Mucosa of descending colon (tissue), 3 donors: Measurements from ENCODE around the gene ATP5PB. TPM values are rescaled to one million over a fixed set of nuclear protein-coding genes. Genes with fewer than 3 reads are reported as not detected.

ENCODE experiments used
- ATAC-seq: fragments of 200-7000 bp; cut with Tn5 transposase; one replicate; pipeline ENCODE4 v1.9.1; 2020; ENCODE audit warnings: mild to moderate bottlenecking, moderate library complexity
- DNase-seq, 3 donors: peaks; one replicate each; pipeline ENCODE4 v3.0.0-alpha.2; 2020
- H3K36me3 ChIP-seq: fragments of 200-600 bp; one replicate; pipeline ENCODE4 v1.8.0; 2021; ENCODE audit warnings: low read depth, mild to moderate bottlenecking
- H3K4me1 ChIP-seq: fragments of 200-600 bp; one replicate; pipeline ENCODE4 v1.8.0; 2021; ENCODE audit warnings: low read depth, mild to moderate bottlenecking
- H3K4me3 ChIP-seq: fragments of 200-600 bp; one replicate; pipeline ENCODE4 v1.8.0; 2021; ENCODE audit warnings: mild to moderate bottlenecking
- H3K9me3 ChIP-seq: fragments of 200-600 bp; one replicate; pipeline ENCODE4 v1.8.0; 2021; ENCODE audit warnings: mild to moderate bottlenecking
- intact Hi-C, 2 donors: fragments of 100-400 bp; cut with DNase I in 1 of 2; cut with micrococcal nuclease in 1 of 2; formaldehyde crosslinking; loops; one replicate each; pipeline versions ENCODE4 v1.11.0 to v1.11.1; 2022; cut with DNase I, micrococcal nuclease
- total RNA-seq, 3 donors: library from RNA; stranded (reverse); fragmentation: NEBNext Ultra II Directional in 2 of 3; extraction: Animal tissue kit (Norgen Biotek cat#: 25700) in 2 of 3; gene quantifications; one replicate each; pipeline versions ENCODE4 v1.2.1 to v1.2.4, GENCODE V29; 2021 to 2023
- TF ChIP-seq, protein P1 (sequence below): fragments of 200-600 bp; IDR thresholded peaks from one replicate; pipeline ENCODE4 v1.8.0; 2022; ENCODE audit warnings: antibody characterized with exemption, mild to moderate bottlenecking
- donor health status: DM: no; HTN: no; CAD: no; lungs with moderate emphysema.
- donor health status: DM: no; HTN: no; CAD: no.
- donor health status: DM: no; HTN: yes; CAD: no.

The ATP5PB gene
- total RNA-seq, 3 donors from 2014 or later = 274 to 427 (median 390) TPM

DNA sequence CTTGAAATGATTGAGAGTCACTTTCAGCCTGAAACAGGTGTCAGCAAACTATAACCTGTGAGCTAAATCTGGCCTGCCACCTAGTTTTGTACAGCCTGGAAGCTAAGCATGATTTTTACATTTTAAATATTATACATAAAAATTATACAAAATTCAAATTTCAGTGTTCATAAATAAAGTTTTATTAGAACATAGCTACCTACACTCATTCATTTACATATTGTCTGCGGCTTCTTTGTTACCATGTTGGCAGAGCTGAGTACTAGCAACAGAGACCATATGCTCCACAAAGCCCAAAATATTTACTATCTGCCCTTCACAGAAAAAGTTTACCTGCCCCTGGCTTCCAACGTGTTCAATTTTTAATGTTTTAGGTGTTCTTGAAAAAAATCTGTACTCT, 16.5 kb downstream of the ATP5PB start:
- TF ChIP-seq, protein P1, sequence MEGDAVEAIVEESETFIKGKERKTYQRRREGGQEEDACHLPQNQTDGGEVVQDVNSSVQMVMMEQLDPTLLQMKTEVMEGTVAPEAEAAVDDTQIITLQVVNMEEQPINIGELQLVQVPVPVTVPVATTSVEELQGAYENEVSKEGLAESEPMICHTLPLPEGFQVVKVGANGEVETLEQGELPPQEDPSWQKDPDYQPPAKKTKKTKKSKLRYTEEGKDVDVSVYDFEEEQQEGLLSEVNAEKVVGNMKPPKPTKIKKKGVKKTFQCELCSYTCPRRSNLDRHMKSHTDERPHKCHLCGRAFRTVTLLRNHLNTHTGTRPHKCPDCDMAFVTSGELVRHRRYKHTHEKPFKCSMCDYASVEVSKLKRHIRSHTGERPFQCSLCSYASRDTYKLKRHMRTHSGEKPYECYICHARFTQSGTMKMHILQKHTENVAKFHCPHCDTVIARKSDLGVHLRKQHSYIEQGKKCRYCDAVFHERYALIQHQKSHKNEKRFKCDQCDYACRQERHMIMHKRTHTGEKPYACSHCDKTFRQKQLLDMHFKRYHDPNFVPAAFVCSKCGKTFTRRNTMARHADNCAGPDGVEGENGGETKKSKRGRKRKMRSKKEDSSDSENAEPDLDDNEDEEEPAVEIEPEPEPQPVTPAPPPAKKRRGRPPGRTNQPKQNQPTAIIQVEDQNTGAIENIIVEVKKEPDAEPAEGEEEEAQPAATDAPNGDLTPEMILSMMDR = no peak
- Histone ChIP-seq H3K4me3 (no peak overlapping the region), H3K4me1 (no peaks in the 10 kb centered on the region), H3K9me3 (no peaks in the 10 kb centered on the region), H3K36me3 (no peaks in the 10 kb centered on the region)
- intact Hi-C loops = no loop called here
- ATAC-seq = no peak
- no peak for DNase-seq

DNA sequence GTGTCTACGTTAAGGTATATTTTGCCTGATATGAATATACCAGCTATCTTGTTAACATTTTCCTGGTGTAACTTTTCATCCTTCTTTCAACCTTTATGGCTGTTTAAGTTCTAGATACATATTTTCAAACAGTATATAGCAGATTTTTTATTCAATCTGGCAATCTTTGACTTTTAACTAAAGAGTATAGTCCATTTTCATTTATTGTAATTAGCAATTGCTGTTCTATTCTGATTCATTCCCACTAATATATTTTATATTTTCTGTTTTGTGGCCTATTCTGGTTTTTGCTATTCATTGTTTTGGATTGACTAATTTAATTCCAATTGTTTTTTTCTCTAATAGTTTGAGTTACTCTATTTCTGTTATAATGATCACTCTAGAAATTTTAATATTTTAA, 17.2 kb downstream of the ATP5PB start:
- intact Hi-C loops = no loop called here
- H3K4me1 ChIP-seq = no peaks in the 10 kb centered on the region
- DNase-seq = no peak
- TF ChIP-seq, protein P1 = no peak
- H3K36me3 ChIP-seq = no peaks in the 10 kb centered on the region
- H3K4me3 ChIP-seq = no peak overlapping the region
- no peak for ATAC-seq
- H3K9me3 ChIP-seq = no peaks in the 10 kb centered on the region

DNA sequence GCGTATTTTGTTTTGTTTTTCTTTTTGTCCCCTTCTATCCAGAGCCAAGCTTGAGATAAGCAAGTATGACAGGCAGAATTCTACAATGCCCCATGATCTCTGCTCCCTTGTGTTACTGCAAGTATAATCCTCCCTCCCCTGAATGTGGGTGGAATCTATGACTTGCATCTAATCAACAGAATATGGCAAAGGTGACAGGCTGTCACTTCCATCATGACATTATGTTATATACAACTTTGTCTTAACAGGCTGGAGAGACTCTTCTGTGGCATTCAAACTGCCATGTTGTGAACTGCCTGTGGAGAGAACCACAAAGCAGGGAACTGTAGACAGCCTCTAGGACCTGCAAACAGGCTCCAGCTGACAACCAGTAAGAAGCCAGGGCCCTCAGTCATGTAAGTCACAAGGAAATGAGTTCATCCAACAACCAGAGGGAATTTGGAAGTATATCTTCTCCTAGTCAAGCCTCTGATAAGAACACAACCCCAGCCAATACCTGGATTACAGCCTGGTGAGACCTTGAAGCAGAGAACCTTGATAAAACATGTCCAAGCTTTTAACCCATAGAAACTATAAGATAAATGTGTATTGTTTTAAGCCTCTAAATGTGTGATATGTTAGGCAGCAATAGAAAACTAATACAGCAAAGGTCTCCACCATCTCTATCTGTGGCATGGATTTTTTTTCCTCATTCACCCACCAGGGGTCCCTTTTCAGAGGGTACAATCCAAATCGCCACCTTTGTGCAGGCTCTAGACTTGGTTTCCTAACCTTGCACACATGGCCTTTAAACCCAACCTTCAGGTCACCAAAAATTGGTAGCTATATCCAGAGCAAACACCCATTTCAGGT, 18.8 kb downstream of the ATP5PB start:
- H3K4me1 ChIP-seq = no peaks in the 10 kb centered on the region
- no peaks in the 10 kb centered on the region for H3K36me3 ChIP-seq
- intact Hi-C loops = no loop called here
- TF ChIP-seq, protein P1 = no peak
- ATAC-seq (no peak), DNase-seq (no peak)
- H3K4me3 ChIP-seq = no peak overlapping the region
- H3K9me3 ChIP-seq = no peaks in the 10 kb centered on the region

DNA sequence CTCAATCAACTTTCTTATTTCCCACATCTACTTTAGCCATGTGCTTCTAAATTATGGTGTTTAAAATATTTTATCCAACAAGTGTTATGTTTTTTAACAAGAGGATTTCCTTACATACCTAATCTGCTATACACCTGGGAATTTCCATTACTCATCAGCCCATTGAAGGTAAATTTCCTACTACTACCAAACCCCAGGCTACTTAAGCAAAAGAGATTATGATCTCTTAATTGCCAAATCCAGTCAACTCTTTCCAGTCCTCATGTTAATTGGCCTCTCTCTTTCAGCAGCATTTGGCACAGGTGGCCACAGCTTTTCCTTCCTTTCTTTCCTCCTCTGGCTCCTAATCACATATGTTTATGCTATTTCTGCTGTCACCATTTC, 19.4 kb downstream of the ATP5PB start:
- intact Hi-C loops = no loop called here
- ATAC-seq = no peak
- H3K4me1 ChIP-seq = no peaks in the 10 kb centered on the region
- no peak overlapping the region for H3K4me3 ChIP-seq
- TF ChIP-seq, protein P1 = no peak
- H3K36me3 ChIP-seq = no peaks in the 10 kb centered on the region
- DNase-seq = no peak
- H3K9me3 ChIP-seq = no peaks in the 10 kb centered on the region

DNA sequence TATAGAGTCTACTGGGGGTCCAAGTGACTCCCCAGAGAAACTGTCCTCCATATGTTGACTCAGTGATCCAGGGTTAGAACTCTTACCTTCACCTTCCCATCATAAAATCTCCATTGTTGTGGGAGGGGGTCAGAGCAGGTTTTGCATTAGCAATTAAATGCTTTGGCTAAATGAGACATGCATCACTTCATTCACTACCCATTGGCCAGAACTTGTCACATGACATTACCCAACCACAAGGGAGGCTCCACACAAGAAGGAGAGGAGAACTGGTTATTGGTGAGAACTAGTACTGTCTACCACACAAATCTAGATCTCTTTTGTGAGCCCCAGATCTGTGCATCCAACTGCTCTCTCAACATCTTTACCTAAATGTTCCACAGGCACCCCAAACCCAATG, 20.3 kb downstream of the ATP5PB start:
- DNase-seq = no peak
- ATAC-seq = no peak
- no peaks in the 10 kb centered on the region for H3K36me3 ChIP-seq
- intact Hi-C loops = no loop called here
- TF ChIP-seq, protein P1 = no peak
- H3K9me3 ChIP-seq = no peaks in the 10 kb centered on the region
- no peak overlapping the region for H3K4me3 ChIP-seq
- no peaks in the 10 kb centered on the region for H3K4me1 ChIP-seq
